Tibial nerve (tissue), 4 donors: ENCODE results near the gene RHOG.

Experiments used
- CTCF ChIP-seq, 5 experiments: fragments of 200-600 bp in 3 of 5; fragments of 450-650 bp in 2 of 5; sonication (generic) in 3 of 5; IDR thresholded peaks; one replicate each; pipeline ENCODE4 v1.5.1; 2016 to 2019; ENCODE audit warnings: antibody characterized with exemption in 5 of 5, mild to moderate bottlenecking in 3 of 5, moderate library complexity in 2 of 5
- EP300 ChIP-seq, 2 donors: sonication (generic); formaldehyde crosslinking; IDR thresholded peaks; one replicate each; pipeline ENCODE4 v1.6.1; 2017; ENCODE audit warnings: antibody characterized with exemption in 2 of 2, mild to moderate bottlenecking in 1 of 2
- POLR2A ChIP-seq, 2 donors: fragments of 450-650 bp; IDR thresholded peaks; one replicate each; pipeline ENCODE4 v1.6.1; 2017; ENCODE audit warnings: antibody characterized with exemption in 2 of 2, mild to moderate bottlenecking in 2 of 2, moderate library complexity in 2 of 2

GRCh38 chr11:3843326-3843725, 2.6 kb upstream of the RHOG start:
- TF ChIP-seq CTCF (IDR thresholded peaks at IDR 0.05) (no peak), EP300 (IDR thresholded peaks at IDR 0.05) (no peak), POLR2A (IDR thresholded peaks at IDR 0.05) (no peak)
